A673 (cell line): Measurements from ENCODE around the gene SRPK3. TPM values are rescaled to one million over a fixed set of nuclear protein-coding genes. Genes with fewer than 3 reads are reported as not detected.

Experiments
- BruUV-seq: library from RNA; stranded (reverse); fragments of 400-500 nt; replicated peaks from 2 replicates; lab custom pipeline; 2021; lab: Mats Ljungman, UMichigan
- CTCF ChIA-PET: fragments of 300-600 bp; sonication (Branson Sonifier 250); formaldehyde crosslinking; loops from one replicate; lab custom pipeline; 2022; ENCODE audit warnings: antibody characterized with exemption; lab: Charles Lee
- POLR2A ChIA-PET: fragments of 300-600 bp; sonication (Branson Sonifier 250); formaldehyde crosslinking; loops from one replicate; lab custom pipeline; 2022; ENCODE audit warnings: antibody characterized with exemption; ENCODE audit not compliant: low non-redundant PET; lab: Charles Lee
- DNase-seq: peaks from one replicate; pipeline ENCODE4 v3.0.0-alpha.2; 2015; ENCODE audit warnings: low spot score
- H3K27ac ChIP-seq: fragments of 200-600 bp; sonication (generic); 2 replicates; pipeline ENCODE4 v1.5.1; 2016; ENCODE audit warnings: mixed run types, low read depth, mild to moderate bottlenecking, mixed read lengths, antibody characterized with exemption, low read length; ENCODE audit not compliant: poor library complexity, severe bottlenecking
- H3K27me3 ChIP-seq: fragments of 200-600 bp; sonication (generic); replicated peaks from 2 replicates; pipeline ENCODE4 v1.6.1; 2017; ENCODE audit warnings: mixed run types, low read depth, mild to moderate bottlenecking, mixed read lengths, antibody characterized with exemption, low read length; ENCODE audit not compliant: insufficient read depth, poor library complexity
- H3K36me3 ChIP-seq: fragments of 200-600 bp; sonication (generic); 2 replicates; pipeline ENCODE4 v1.6.1; 2016; ENCODE audit warnings: mixed run types, mild to moderate bottlenecking, mixed read lengths, antibody characterized with exemption, low read length; ENCODE audit not compliant: insufficient read depth, poor library complexity, severe bottlenecking
- H3K4me1 ChIP-seq: fragments of 200-600 bp; sonication (generic); 2 replicates; pipeline ENCODE4 v1.6.1; 2017; ENCODE audit warnings: mixed run types, mild to moderate bottlenecking, mixed read lengths, antibody characterized with exemption, low read length; ENCODE audit not compliant: insufficient read depth, poor library complexity, severe bottlenecking
- H3K4me3 ChIP-seq: fragments of 200-600 bp; sonication (generic); 2 replicates; pipeline ENCODE4 v1.5.1; 2016; ENCODE audit warnings: low read depth, mixed run types, mild to moderate bottlenecking, mixed read lengths, low read length; ENCODE audit not compliant: poor library complexity, severe bottlenecking
- H3K9me3 ChIP-seq: fragments of 200-600 bp; sonication (generic); 2 replicates; pipeline ENCODE4 v1.6.1; 2016; ENCODE audit warnings: mixed run types, low read depth, mild to moderate bottlenecking, mixed read lengths, antibody characterized with exemption, low read length; ENCODE audit not compliant: poor library complexity, severe bottlenecking
- EZH2 ChIP-seq: fragments of 200-600 bp; sonication (generic); IDR thresholded peaks from 2 replicates; pipeline ENCODE4 v1.6.1; 2017; ENCODE audit warnings: borderline replicate concordance, low read depth, mild to moderate bottlenecking, mixed read lengths, antibody characterized with exemption, low read length; ENCODE audit not compliant: poor library complexity, severe bottlenecking
- intact Hi-C: fragments of 100-400 bp; cut with micrococcal nuclease; formaldehyde crosslinking; loops from one replicate; pipeline ENCODE4 v1.10.0; 2022; ENCODE audit not compliant: unreplicated experiment
- total RNA-seq: library from RNA; stranded (reverse); gene quantifications from 2 replicates; pipeline ENCODE4 v1.2.3, GENCODE V29; 2021
- TF ChIP-seq, protein P1 (sequence below): fragments of 300-800, 200-600 bp; sonication (generic); conservative IDR thresholded peaks from 2 replicates; pipeline ENCODE4 v1.5.1; 2017; ENCODE audit warnings: low read depth, mild to moderate bottlenecking, antibody characterized with exemption, low read length, moderate library complexity, mixed read lengths

Gene SRPK3
- total RNA-seq, 1 experiment from 2014 or later, result not detected

DNA sequence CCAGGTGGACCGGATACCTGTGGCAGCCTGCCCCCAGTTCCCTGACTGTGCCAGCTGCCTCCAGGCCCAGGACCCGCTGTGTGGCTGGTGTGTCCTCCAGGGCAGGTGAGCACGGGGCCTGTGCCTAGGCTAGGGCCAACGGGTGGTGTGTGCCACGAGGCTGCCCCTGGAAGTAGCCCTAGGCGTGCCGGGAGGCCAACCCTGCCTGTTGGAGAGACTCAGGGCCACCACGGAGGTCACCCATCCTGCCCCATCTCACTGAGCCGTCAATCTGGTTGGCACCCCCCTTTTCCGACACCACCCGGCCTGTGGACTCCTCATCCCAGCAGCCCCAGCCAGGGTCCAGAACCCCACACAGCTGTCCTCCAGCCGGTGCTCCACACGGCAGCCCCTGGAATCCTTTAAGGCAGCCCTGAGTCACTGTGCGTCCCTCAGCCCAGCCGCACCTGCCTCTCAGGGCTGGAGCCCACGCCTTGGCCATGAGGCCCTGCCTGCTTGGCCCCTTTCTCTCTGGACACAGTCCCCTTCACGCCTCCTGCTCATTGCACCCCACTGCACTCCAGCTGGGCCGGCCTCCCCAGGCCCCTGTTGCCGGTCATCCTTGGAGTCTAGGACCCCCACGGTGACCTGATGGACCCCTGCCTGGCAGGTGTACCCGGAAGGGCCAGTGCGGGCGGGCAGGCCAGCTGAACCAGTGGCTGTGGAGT, 11.5 kb upstream of the SRPK3 start:
- BruUV-seq, result no TSS peak
- Histone ChIP-seq H3K27me3 (no peaks in the 10 kb centered on the region), H3K36me3 (no peaks in the 10 kb centered on the region), H3K4me3 (no peak overlapping the region), H3K4me1 (no peaks in the 10 kb centered on the region), H3K9me3 (no peaks in the 10 kb centered on the region), H3K27ac (no peak overlapping the region)
- POLR2A ChIA-PET, result no interaction called here
- TF ChIP-seq, protein P1, sequence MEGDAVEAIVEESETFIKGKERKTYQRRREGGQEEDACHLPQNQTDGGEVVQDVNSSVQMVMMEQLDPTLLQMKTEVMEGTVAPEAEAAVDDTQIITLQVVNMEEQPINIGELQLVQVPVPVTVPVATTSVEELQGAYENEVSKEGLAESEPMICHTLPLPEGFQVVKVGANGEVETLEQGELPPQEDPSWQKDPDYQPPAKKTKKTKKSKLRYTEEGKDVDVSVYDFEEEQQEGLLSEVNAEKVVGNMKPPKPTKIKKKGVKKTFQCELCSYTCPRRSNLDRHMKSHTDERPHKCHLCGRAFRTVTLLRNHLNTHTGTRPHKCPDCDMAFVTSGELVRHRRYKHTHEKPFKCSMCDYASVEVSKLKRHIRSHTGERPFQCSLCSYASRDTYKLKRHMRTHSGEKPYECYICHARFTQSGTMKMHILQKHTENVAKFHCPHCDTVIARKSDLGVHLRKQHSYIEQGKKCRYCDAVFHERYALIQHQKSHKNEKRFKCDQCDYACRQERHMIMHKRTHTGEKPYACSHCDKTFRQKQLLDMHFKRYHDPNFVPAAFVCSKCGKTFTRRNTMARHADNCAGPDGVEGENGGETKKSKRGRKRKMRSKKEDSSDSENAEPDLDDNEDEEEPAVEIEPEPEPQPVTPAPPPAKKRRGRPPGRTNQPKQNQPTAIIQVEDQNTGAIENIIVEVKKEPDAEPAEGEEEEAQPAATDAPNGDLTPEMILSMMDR, result no peak
- TF ChIP-seq EZH2, result no peak
- DNase-seq, result no peak
- CTCF ChIA-PET, result no interaction called here
- intact Hi-C loops, result no loop called here

DNA sequence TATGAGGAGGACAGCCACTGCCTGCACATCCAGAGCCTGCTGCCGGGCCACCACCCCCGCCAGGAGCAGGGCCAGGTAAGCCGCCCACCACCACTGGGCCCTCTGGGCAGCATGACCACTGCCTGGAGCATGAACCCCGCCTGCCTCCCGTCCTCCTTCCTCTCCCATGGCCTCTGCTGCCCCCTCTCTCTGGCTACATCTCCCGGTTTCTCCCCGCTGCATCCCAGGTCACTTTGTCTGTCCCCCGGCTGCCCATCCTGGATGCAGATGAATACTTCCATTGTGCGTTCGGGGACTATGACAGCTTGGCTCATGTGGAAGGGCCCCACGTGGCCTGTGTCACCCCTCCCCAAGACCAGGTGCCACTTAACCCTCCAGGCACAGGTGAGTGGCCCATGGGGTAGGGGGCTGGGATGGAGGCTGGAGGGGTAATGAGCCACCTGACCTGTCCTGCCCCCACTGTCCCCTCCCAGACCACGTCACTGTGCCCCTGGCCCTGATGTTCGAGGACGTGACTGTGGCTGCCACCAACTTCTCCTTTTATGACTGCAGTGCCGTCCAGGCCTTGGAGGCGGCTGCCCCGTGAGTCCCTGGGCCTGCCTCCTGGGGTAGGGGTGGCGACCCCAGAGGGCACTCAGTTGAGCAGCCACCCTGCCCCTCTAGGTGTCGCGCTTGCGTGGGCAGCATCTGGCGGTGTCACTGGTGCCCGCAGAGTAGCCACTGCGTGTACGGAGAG, 10.8 kb upstream of the SRPK3 start:
- intact Hi-C loops, result no loop called here
- no peak for DNase-seq
- POLR2A ChIA-PET, result no interaction called here
- Histone ChIP-seq H3K4me3 (no peak overlapping the region), H3K27ac (no peak overlapping the region), H3K27me3 (no peaks in the 10 kb centered on the region), H3K9me3 (no peaks in the 10 kb centered on the region), H3K4me1 (no peaks in the 10 kb centered on the region), H3K36me3 (no peaks in the 10 kb centered on the region)
- no peak for TF ChIP-seq EZH2
- TF ChIP-seq, protein P1, result no peak
- CTCF ChIA-PET, result no interaction called here
- BruUV-seq, result no TSS peak

- ChIA-PET CTCF (no interaction called here), POLR2A (no interaction called here)
These were observed 10.0 kb upstream of the SRPK3 start for GRCh38 chrX:153770601-153771414.

More at GRCh38 chrX:153770601-153771414, 10.0 kb upstream of the SRPK3 start:
- H3K27me3 ChIP-seq, result no peaks in the 10 kb centered on the region
- no peak overlapping the region for H3K4me3 ChIP-seq
- no peak for DNase-seq
- H3K36me3 ChIP-seq, result no peaks in the 10 kb centered on the region
- no peak overlapping the region for H3K27ac ChIP-seq
- no TSS peak for BruUV-seq
- no peaks in the 10 kb centered on the region for H3K9me3 ChIP-seq
- intact Hi-C loops, result no loop called here
- no peaks in the 10 kb centered on the region for H3K4me1 ChIP-seq
- TF ChIP-seq, protein P1, result no peak
- TF ChIP-seq EZH2, result no peak
